Measurements from ENCODE around the gene KIF6.

- no peak for TF ChIP-seq CTCF (IDR thresholded peaks at IDR 0.05)
- no peak for TF ChIP-seq POLR2AphosphoS5 (IDR thresholded peaks at IDR 0.05; ENCODE audit: insufficient read depth in 1 of 2, low read depth in 1 of 2)
- no peak for TF ChIP-seq POLR2A (IDR thresholded peaks at IDR 0.05)
These were observed 315.3 kb downstream of the KIF6 start for GRCh38 chr6:39409889-39410288.
